Body of pancreas (tissue), 4 donors: ENCODE results near the gene TNFRSF1A. TPM values are rescaled to one million over a fixed set of nuclear protein-coding genes. Genes with fewer than 3 reads are reported as not detected.
A peak's percentile ranks its signal among the peaks of the same experiment; 100 is the strongest.

Experiments used
- ATAC-seq: fragments of 150-250 bp; one replicate; pipeline ENCODE4 v1.9.1; 2016
- DNase-seq, 4 donors: peaks; one replicate each; pipeline ENCODE4 v3.0.0-alpha.2; 2019
- H3K27ac ChIP-seq, 4 donors: fragments of 200-600 bp; sonication (generic); 1 replicate in 3 of 4; 2 replicates in 1 of 4; pipeline versions ENCODE4 v1.5.1 to v1.6.1; 2016 to 2019; ENCODE audit warnings: mild to moderate bottlenecking in 1 of 4, mixed read lengths in 1 of 4, moderate library complexity in 1 of 4
- H3K27me3 ChIP-seq, 2 donors: fragments of 200-600 bp; sonication (generic); one replicate each; pipeline ENCODE4 v1.6.0; 2016; ENCODE audit warnings: mild to moderate bottlenecking in 1 of 2
- H3K36me3 ChIP-seq, 2 donors: fragments of 200-600 bp; sonication (generic); replicated peaks in 1 of 2; 2 replicates each; pipeline ENCODE4 v1.5.1; 2016; ENCODE audit warnings: low read depth in 2 of 2; ENCODE audit not compliant: insufficient read depth in 1 of 2
- H3K4me1 ChIP-seq: fragments of 200-600 bp; sonication (generic); one replicate; pipeline ENCODE4 v1.6.0; 2016
- H3K4me3 ChIP-seq, 2 donors: fragments of 200-600 bp; sonication (generic); 1 replicate in 1 of 2; 2 replicates in 1 of 2; pipeline ENCODE4 v1.5.1; 2016 to 2019
- H3K9me3 ChIP-seq, 3 donors: fragments of 200-600 bp; sonication (generic); 1 replicate in 2 of 3; 2 replicates in 1 of 3; pipeline ENCODE4 v1.5.1; 2016
- POLR2A ChIP-seq, 3 donors: fragments of 450-650 bp; IDR thresholded peaks; one replicate each; pipeline ENCODE4 v1.6.1; 2016; ENCODE audit warnings: antibody characterized with exemption in 3 of 3, mild to moderate bottlenecking in 2 of 3
- WGBS, 2 donors: methylation state at CpG; one replicate each; pipeline ENCODE4 v1.1.5; 2017; 5-methylcytosine and 5-hydroxymethylcytosine counted together
- intact Hi-C: fragments of 100-400 bp; cut with DNase I; formaldehyde crosslinking; loops from one replicate; pipeline ENCODE4 v1.15.1; 2023
- total RNA-seq, 2 donors: library from RNA; depleted of rRNA; stranded (reverse); fragments of >200 nt; gene quantifications; one replicate each; pipeline ENCODE4 v1.1.0, GENCODE V29; 2016
- TF ChIP-seq, protein P1 (sequence below), 7 experiments: fragments of 450-650 bp in 4 of 7; fragments of 200-600 bp in 3 of 7; sonication (generic) in 3 of 7; IDR thresholded peaks; one replicate each; pipeline ENCODE4 v1.5.1; 2016 to 2019; ENCODE audit warnings: antibody characterized with exemption in 7 of 7

The TNFRSF1A gene
- 10 to 100 TPM; 54.5 to 92.0 TPM for total RNA-seq

DNA sequence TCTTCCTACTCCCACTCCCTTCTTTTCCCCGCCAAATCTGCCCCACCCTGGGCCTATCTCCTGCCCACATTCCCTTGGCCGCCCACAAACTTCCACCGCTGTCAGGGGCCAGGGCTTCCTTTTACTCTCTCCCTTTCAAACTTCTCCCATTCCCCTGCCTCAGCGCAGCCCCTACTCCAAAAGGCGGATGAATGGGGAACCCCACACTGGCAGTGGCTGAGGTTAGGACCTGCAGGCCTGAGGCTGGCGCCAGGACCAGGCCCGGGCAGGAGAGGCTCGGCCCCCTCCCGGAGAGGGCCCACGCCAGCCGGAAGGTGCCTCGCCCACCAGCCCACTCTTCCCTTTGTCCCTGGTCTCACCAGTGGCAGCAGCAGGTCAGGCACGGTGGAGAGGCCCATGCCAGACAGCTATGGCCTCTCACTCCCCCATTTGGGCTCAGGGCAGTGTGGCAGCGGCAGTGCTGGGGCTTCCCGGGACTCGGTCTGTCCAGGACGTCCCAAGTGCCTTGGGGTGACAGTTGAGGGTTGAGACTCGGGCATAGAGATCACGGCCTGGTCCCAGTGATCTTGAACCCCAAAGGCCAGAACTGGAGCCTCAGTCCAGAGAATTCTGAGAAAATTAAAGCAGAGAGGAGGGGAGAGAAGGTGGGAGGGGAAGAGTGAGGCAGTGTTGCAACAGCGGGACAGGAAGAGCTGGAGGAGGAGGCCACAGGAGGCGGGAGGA lies at the start of gene TNFRSF1A:
Gene TNFRSF1A, minus strand, starts transcription at position 660 of the 723 bp plus-strand sequence. Its CDS starts 262 bp downstream, at position 398.
- WGBS, 2 donors = 0 to 1% methylated on average over 16 to 21 of the region's 21 CpGs
- peak in 2 of 3 donors; percentile 63 to 73 for TF ChIP-seq POLR2A (IDR thresholded peaks at IDR 0.05)
- TF ChIP-seq, protein P1, sequence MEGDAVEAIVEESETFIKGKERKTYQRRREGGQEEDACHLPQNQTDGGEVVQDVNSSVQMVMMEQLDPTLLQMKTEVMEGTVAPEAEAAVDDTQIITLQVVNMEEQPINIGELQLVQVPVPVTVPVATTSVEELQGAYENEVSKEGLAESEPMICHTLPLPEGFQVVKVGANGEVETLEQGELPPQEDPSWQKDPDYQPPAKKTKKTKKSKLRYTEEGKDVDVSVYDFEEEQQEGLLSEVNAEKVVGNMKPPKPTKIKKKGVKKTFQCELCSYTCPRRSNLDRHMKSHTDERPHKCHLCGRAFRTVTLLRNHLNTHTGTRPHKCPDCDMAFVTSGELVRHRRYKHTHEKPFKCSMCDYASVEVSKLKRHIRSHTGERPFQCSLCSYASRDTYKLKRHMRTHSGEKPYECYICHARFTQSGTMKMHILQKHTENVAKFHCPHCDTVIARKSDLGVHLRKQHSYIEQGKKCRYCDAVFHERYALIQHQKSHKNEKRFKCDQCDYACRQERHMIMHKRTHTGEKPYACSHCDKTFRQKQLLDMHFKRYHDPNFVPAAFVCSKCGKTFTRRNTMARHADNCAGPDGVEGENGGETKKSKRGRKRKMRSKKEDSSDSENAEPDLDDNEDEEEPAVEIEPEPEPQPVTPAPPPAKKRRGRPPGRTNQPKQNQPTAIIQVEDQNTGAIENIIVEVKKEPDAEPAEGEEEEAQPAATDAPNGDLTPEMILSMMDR (IDR thresholded peaks at IDR 0.05) = no peak
- Histone ChIP-seq H3K27ac (peak within 1 kb of the TSS; percentile 88 to 98 (median 94)), H3K27me3 (no peaks in the 10 kb centered on the region), H3K4me3 (peak within 1 kb of the TSS; percentile 68 to 90), H3K9me3 (no peaks in the 10 kb centered on the region), H3K4me1 (peaks cover 62% of the 10 kb centered on the region), H3K36me3 (no peaks in the 10 kb centered on the region)
- DNase-seq (peak; percentile 73 to 87 (median 80)), ATAC-seq (peak; percentile 85)
- intact Hi-C loops = no loop called here

DNA sequence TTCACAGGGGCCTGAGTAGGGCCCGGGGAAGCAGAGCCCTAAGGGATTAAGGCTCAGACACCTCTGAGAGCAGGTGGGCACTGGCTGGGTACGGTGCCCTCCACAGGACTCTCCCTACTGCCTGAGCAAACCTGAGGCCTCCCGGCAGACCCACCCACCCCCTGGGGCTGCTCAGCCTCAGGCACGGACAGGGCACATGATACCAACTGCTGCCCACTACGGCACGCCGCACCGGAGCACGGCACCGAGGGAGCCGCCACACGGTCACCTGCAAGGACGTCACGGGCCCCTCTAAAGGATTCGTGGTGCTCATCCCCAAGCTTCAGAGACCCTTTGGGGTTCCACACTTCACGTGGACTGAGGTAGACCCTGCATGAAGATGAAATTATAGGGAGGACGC lies 49.1 kb upstream of the TNFRSF1A start:
- peaks cover 10 to 16% of the 10 kb centered on the region in 2 donors for H3K36me3 ChIP-seq
- no peak overlapping the region for H3K4me3 ChIP-seq
- intact Hi-C loops = no loop called here
- ATAC-seq (no peak), DNase-seq (no peak)
- peaks cover 30% of the 10 kb centered on the region for H3K4me1 ChIP-seq
- no peak for TF ChIP-seq POLR2A (IDR thresholded peaks at IDR 0.05)
- TF ChIP-seq, protein P1 (IDR thresholded peaks at IDR 0.05) = no peak
- peak overlapping the region in 1 of 4 donors; percentile 1 for H3K27ac ChIP-seq
- WGBS, 2 donors = 87 to 93% methylated on average over 7 to 16 of the region's 17 CpGs
- H3K9me3 ChIP-seq = no peaks in the 10 kb centered on the region
- no peaks in the 10 kb centered on the region for H3K27me3 ChIP-seq

DNA sequence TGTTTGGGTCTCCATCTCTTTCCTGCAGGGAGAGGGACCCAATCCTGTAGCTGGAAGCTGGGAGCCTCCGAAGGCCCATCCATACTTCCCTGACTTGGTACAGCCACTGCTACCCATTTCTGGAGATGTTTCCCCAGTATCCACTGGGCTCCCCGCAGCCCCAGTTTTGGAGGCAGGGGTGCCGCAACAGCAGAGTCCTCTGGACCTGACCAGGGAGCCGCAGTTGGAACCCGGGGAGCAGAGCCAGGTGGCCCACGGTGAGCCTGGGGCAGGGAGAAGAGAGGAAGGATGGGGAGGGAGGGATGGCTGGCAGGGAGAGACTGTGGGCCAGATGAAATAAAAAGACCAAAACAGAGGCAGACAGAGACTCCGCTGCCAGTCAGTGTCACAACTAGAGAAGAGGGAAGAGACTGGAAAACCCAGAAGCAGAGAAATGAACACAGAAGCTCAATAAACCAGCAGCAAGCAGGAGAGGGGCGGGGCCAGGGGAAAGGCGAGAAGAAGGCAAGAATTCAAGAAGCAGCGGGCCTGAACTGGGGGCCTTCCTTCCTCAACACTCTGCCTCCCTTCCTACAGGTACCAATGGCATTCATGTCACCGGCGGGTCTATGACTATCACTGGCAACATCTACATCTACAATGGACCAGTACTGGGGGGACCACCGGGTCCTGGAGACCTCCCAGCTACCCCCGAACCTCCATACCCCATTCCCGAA lies 48.4 kb upstream of the TNFRSF1A start:
- ATAC-seq (no peak), DNase-seq (no peak)
- H3K36me3 ChIP-seq = peaks cover 10 to 16% of the 10 kb centered on the region in 2 donors
- WGBS, 2 donors = 85 to 88% methylated on average over 15 of the region's 15 CpGs
- peaks cover 38% of the 10 kb centered on the region for H3K4me1 ChIP-seq
- H3K4me3 ChIP-seq = no peak overlapping the region
- intact Hi-C loops = no loop called here
- H3K27ac ChIP-seq = no peak overlapping the region
- TF ChIP-seq, protein P1 (IDR thresholded peaks at IDR 0.05) = no peak
- no peak for TF ChIP-seq POLR2A (IDR thresholded peaks at IDR 0.05)
- H3K27me3 ChIP-seq = no peaks in the 10 kb centered on the region
- H3K9me3 ChIP-seq = no peaks in the 10 kb centered on the region

DNA sequence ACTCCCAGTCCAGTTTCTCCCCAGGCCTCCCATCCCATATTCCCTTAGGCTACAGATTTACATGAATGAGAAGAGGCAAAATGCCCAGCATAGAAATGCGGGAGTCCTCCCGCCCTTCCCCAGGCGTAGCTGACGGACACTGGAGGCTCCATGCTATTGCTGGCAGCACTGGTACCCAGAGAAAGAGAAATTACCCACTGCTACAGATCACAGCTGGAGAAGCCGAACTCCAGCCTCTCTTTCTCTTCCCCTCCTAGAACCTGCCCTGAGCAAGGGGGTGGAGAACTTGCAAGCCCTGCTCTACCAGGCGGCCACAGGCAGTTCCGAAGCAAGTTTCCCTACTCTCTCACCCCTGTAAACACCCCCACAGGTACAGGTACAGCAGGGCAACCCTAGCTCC lies 45.7 kb upstream of the TNFRSF1A start:
- H3K9me3 ChIP-seq = no peaks in the 10 kb centered on the region
- peaks cover 10 to 16% of the 10 kb centered on the region in 2 donors for H3K36me3 ChIP-seq
- H3K4me3 ChIP-seq = no peak overlapping the region
- intact Hi-C loops = no loop called here
- no peak for ATAC-seq
- no peak for DNase-seq
- no peaks in the 10 kb centered on the region for H3K27me3 ChIP-seq
- WGBS, 2 donors = 90 to 97% methylated on average over 7 of the region's 7 CpGs
- no peak overlapping the region for H3K27ac ChIP-seq
- TF ChIP-seq, protein P1 (IDR thresholded peaks at IDR 0.05) = no peak
- no peak for TF ChIP-seq POLR2A (IDR thresholded peaks at IDR 0.05)
- H3K4me1 ChIP-seq = peaks cover 56% of the 10 kb centered on the region
